H9 (cell line): ENCODE results near the gene RPL37A. TPM values are rescaled to one million over a fixed set of nuclear protein-coding genes. Genes with fewer than 3 reads are reported as not detected.
A peak's percentile ranks its signal among the peaks of the same experiment; 100 is the strongest.

Experiments
- DNase-seq: peaks from one replicate; pipeline ENCODE4 v3.0.0-alpha.2; 2017
- H2AFZ ChIP-seq: one replicate; pipeline ENCODE4 v1.6.1; 2013; ENCODE audit warnings: mild to moderate bottlenecking, low read length, control low read depth, moderate library complexity
- H2AK5ac ChIP-seq: 2 replicates; pipeline ENCODE4 v1.6.1; 2013; ENCODE audit warnings: low read length, control low read depth, mixed read lengths; ENCODE audit not compliant: insufficient read length
- H2BK120ac ChIP-seq: one replicate; pipeline ENCODE4 v1.6.1; 2013; ENCODE audit warnings: low read depth, mild to moderate bottlenecking, low read length, control low read depth, inconsistent platforms; ENCODE audit not compliant: poor library complexity, severe bottlenecking
- H2BK12ac ChIP-seq: 2 replicates; pipeline ENCODE4 v1.6.1; 2013; ENCODE audit warnings: low read length, control low read depth, mixed read lengths, low read depth; ENCODE audit not compliant: insufficient read length
- H2BK15ac ChIP-seq: 2 replicates; pipeline ENCODE4 v1.6.1; 2013; ENCODE audit warnings: low read depth, low read length, control low read depth
- H2BK20ac ChIP-seq: one replicate; pipeline ENCODE4 v1.6.1; 2013; ENCODE audit warnings: low read depth, mild to moderate bottlenecking, low read length, control low read depth, inconsistent platforms; ENCODE audit not compliant: poor library complexity, severe bottlenecking
- H2BK5ac ChIP-seq: 2 replicates; pipeline ENCODE4 v1.6.1; 2013; ENCODE audit warnings: low read length, control low read depth, mixed read lengths; ENCODE audit not compliant: insufficient read length
- H3K14ac ChIP-seq: 2 replicates; pipeline ENCODE4 v1.6.1; 2013; ENCODE audit warnings: low read length, control low read depth; ENCODE audit not compliant: insufficient read depth
- H3K18ac ChIP-seq: 2 replicates; pipeline ENCODE4 v1.6.1; 2013; ENCODE audit warnings: low read depth, mild to moderate bottlenecking, mixed read lengths, low read length, control low read depth; ENCODE audit not compliant: insufficient read length
- H3K23ac ChIP-seq: 2 replicates; pipeline ENCODE4 v1.6.1; 2013; ENCODE audit warnings: low read length, control low read depth, mixed read lengths, low read depth; ENCODE audit not compliant: insufficient read length
- H3K23me2 ChIP-seq: 2 replicates; pipeline ENCODE4 v1.6.1; 2013; ENCODE audit warnings: low read depth, mild to moderate bottlenecking, mixed read lengths, low read length, control low read depth; ENCODE audit not compliant: insufficient read length, poor library complexity, severe bottlenecking
- H3K27ac ChIP-seq: 2 replicates; pipeline ENCODE4 v1.5.1; 2013; ENCODE audit warnings: low read length, control low read depth, mixed read lengths, low read depth; ENCODE audit not compliant: insufficient read length
- H3K27me3 ChIP-seq: 2 replicates; pipeline ENCODE4 v1.6.1; 2013; ENCODE audit warnings: low read length, control low read depth, inconsistent platforms; ENCODE audit not compliant: insufficient read depth
- H3K4ac ChIP-seq: 2 replicates; pipeline ENCODE4 v1.6.1; 2013; ENCODE audit warnings: low read depth, mild to moderate bottlenecking, control low read depth, inconsistent platforms, low read length, moderate library complexity
- H3K4me1 ChIP-seq: 2 replicates; pipeline ENCODE4 v1.6.1; 2013; ENCODE audit warnings: low read length, control low read depth, inconsistent platforms; ENCODE audit not compliant: insufficient read depth
- H3K4me2 ChIP-seq: 2 replicates; pipeline ENCODE4 v1.6.1; 2013; ENCODE audit warnings: low read length, control low read depth, mixed read lengths; ENCODE audit not compliant: insufficient read length, insufficient read depth
- H3K56ac ChIP-seq: 2 replicates; pipeline ENCODE4 v1.6.1; 2013; ENCODE audit warnings: low read depth, mild to moderate bottlenecking, mixed read lengths, low read length, control low read depth; ENCODE audit not compliant: insufficient read length
- H3K79me1 ChIP-seq: 2 replicates; pipeline ENCODE4 v1.6.1; 2013; ENCODE audit warnings: low read depth, mild to moderate bottlenecking, moderate library complexity, low read length, control low read depth, inconsistent platforms; ENCODE audit not compliant: insufficient read depth, poor library complexity, severe bottlenecking
- H3K79me2 ChIP-seq: 2 replicates; pipeline ENCODE4 v1.6.1; 2013; ENCODE audit warnings: low read length, control low read depth, inconsistent platforms; ENCODE audit not compliant: insufficient read depth
- H3K9ac ChIP-seq: 2 replicates; pipeline ENCODE4 v1.6.1; 2013; ENCODE audit warnings: low read length, control low read depth, mixed read lengths; ENCODE audit not compliant: insufficient read length; ENCODE audit errors: extremely low read depth
- H3K9me3 ChIP-seq: one replicate; pipeline ENCODE4 v1.6.1; 2013; ENCODE audit warnings: low read depth, low read length, inconsistent platforms; ENCODE audit not compliant: control insufficient read depth
- H3T11ph ChIP-seq: one replicate; pipeline ENCODE4 v1.6.1; 2013; ENCODE audit warnings: mild to moderate bottlenecking, low read length, control low read depth, inconsistent platforms
- H4K20me1 ChIP-seq: one replicate; pipeline ENCODE4 v1.6.1; 2013; ENCODE audit not compliant: control insufficient read depth, insufficient read length, insufficient read depth
- H4K5ac ChIP-seq: 2 replicates; pipeline ENCODE4 v1.6.1; 2013; ENCODE audit warnings: low read depth, mild to moderate bottlenecking, mixed read lengths, low read length, control low read depth; ENCODE audit not compliant: insufficient read length
- H4K8ac ChIP-seq: replicated peaks from 2 replicates; pipeline ENCODE4 v1.6.1; 2013; ENCODE audit warnings: low read length, control low read depth, mixed read lengths, low read depth; ENCODE audit not compliant: insufficient read length
- H4K91ac ChIP-seq: 2 replicates; pipeline ENCODE4 v1.6.1; 2013; ENCODE audit warnings: low read depth, mild to moderate bottlenecking, moderate library complexity, mixed read lengths, low read length, control low read depth; ENCODE audit not compliant: insufficient read length
- H3K27ac Mint-ChIP-seq, 3 experiments: 2 replicates in 2 of 3; 3 replicates in 1 of 3; pipeline ENCODE4 v1.8.0; 2020 to 2021; ENCODE audit warnings: mixed read lengths in 3 of 3, mild to moderate bottlenecking in 1 of 3, moderate library complexity in 1 of 3
- H3K27me3 Mint-ChIP-seq: 2 replicates; pipeline ENCODE4 v1.8.0; 2021; ENCODE audit warnings: low read depth, mild to moderate bottlenecking, moderate library complexity, mixed read lengths
- H3K36me3 Mint-ChIP-seq, 3 experiments: 2 replicates in 2 of 3; 3 replicates in 1 of 3; pipeline ENCODE4 v1.8.0; 2020 to 2021; ENCODE audit warnings: low read depth in 3 of 3, mixed read lengths in 3 of 3; ENCODE audit not compliant: insufficient read depth in 1 of 3
- H3K4me1 Mint-ChIP-seq, 2 experiments: 2 replicates each; pipeline ENCODE4 v1.8.0; 2020; ENCODE audit warnings: mixed read lengths in 2 of 2
- H3K4me3 Mint-ChIP-seq, 2 experiments: 2 replicates in 1 of 2; 3 replicates in 1 of 2; pipeline ENCODE4 v1.8.0; 2020 to 2021; ENCODE audit warnings: mild to moderate bottlenecking in 2 of 2, mixed read lengths in 2 of 2, moderate library complexity in 1 of 2
- H3K9me3 Mint-ChIP-seq, 2 experiments: 2 replicates in 1 of 2; 3 replicates in 1 of 2; pipeline ENCODE4 v1.8.0; 2020; ENCODE audit warnings: mild to moderate bottlenecking in 2 of 2, mixed read lengths in 2 of 2, moderate library complexity in 1 of 2
- WGBS: extraction: QIAGEN DNeasy Blood & Tissue Kit; methylation state at CpG from one replicate; pipeline ENCODE4 v1.1.7; 2013; ENCODE audit warnings: missing lambda C conversion rate, low lambda C conversion rate, mixed read lengths; ENCODE audit not compliant: insufficient read length; ENCODE audit errors: extremely low coverage; 5-methylcytosine and 5-hydroxymethylcytosine counted together
- total RNA-seq: library from RNA; stranded (reverse); gene quantifications from 2 replicates; pipeline ENCODE4 v1.2.1, GENCODE V29; 2021
- TF ChIP-seq, protein P1 (sequence below): fragments of 200-600 bp; sonication (generic); conservative IDR thresholded peaks from 3 replicates; pipeline ENCODE4 v1.8.0; 2021; ENCODE audit warnings: antibody characterized with exemption, mild to moderate bottlenecking

The RPL37A gene
- total RNA-seq, 1 experiment from 2014 or later, result 3,769 TPM

DNA sequence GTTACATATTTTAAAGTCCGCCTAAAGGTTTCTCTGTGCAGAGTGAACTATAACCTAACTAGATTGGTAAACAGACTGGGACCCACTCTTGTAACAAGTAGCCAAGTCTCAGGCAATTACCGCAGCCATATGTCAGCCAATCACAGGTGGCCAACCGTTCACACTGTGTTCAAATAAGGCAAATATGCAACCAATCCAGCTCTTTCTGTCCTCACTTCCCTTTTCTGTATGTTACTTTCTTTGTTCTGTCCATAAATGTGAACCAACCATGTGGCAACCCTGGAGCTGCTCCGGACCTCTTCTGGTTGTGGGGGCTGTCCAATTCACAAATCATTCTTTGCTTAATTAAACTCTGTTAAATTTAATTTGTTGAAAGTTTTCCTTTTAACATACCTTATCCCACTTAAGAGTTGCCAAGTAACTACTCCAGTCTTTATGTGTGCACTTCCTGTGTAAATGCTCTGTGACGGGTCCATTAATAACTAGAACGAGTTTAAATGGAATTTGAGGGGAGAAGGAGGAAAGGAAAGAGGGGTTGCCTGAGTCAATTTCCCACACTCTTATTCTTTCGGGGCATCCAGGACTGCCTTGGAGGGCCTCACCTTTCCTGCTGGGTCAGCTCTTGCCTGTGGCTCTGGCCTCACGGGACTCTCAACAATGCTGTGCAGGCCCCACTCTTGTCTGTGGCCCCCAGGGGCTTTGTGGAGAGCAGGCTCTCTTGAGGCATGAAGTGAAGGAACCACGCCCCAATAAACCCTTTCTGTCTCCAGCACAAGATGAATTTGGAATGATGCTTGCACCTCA is 6.6 kb upstream of the RPL37A start:
- H3K36me3 Mint-ChIP-seq, result no peaks in the 10 kb centered on the region; a peak in 1 of 7 replicates
- no peak overlapping the region for H2BK15ac ChIP-seq
- H3K4me3 Mint-ChIP-seq, result no peak overlapping the region
- no peak overlapping the region for H3T11ph ChIP-seq
- TF ChIP-seq, protein P1, sequence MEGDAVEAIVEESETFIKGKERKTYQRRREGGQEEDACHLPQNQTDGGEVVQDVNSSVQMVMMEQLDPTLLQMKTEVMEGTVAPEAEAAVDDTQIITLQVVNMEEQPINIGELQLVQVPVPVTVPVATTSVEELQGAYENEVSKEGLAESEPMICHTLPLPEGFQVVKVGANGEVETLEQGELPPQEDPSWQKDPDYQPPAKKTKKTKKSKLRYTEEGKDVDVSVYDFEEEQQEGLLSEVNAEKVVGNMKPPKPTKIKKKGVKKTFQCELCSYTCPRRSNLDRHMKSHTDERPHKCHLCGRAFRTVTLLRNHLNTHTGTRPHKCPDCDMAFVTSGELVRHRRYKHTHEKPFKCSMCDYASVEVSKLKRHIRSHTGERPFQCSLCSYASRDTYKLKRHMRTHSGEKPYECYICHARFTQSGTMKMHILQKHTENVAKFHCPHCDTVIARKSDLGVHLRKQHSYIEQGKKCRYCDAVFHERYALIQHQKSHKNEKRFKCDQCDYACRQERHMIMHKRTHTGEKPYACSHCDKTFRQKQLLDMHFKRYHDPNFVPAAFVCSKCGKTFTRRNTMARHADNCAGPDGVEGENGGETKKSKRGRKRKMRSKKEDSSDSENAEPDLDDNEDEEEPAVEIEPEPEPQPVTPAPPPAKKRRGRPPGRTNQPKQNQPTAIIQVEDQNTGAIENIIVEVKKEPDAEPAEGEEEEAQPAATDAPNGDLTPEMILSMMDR, result no peak
- no peaks in the 10 kb centered on the region for H4K20me1 ChIP-seq
- no peaks in the 10 kb centered on the region for H3K4me1 ChIP-seq
- H4K8ac ChIP-seq, result no peak overlapping the region
- WGBS, result no CpG with 5 or more reads among the region's 9 CpGs
- H3K9ac ChIP-seq, result no peak overlapping the region
- H3K27ac Mint-ChIP-seq, result peak overlapping the region in 1 of 3 experiments; percentile 10; a peak in 1 of 7 replicates
- H2AK5ac ChIP-seq, result no peak overlapping the region
- H3K4me1 Mint-ChIP-seq, result peaks cover 4 to 13% of the 10 kb centered on the region in 2 experiments; a peak in 2 of 4 replicates
- no peak overlapping the region for H3K4me2 ChIP-seq
- H3K4ac ChIP-seq, result no peak overlapping the region
- H3K9me3 ChIP-seq, result no peaks in the 10 kb centered on the region
- H3K23me2 ChIP-seq, result no peaks in the 10 kb centered on the region
- no peak overlapping the region for H2BK5ac ChIP-seq
- H3K9me3 Mint-ChIP-seq, result no peaks in the 10 kb centered on the region
- H2BK120ac ChIP-seq, result no peak overlapping the region
- H3K27me3 Mint-ChIP-seq, result no peaks in the 10 kb centered on the region
- DNase-seq, result no peak
- H3K18ac ChIP-seq, result no peak overlapping the region
- H2AFZ ChIP-seq, result no peak overlapping the region
- H3K23ac ChIP-seq, result no peak overlapping the region
- no peak overlapping the region for H3K14ac ChIP-seq
- no peak overlapping the region for H2BK12ac ChIP-seq
- no peaks in the 10 kb centered on the region for H3K27me3 ChIP-seq
- no peak overlapping the region for H2BK20ac ChIP-seq
- no peak overlapping the region for H3K27ac ChIP-seq
- no peak overlapping the region for H4K5ac ChIP-seq
- H3K79me2 ChIP-seq, result no peaks in the 10 kb centered on the region
- H3K56ac ChIP-seq, result no peak overlapping the region
- H3K79me1 ChIP-seq, result no peaks in the 10 kb centered on the region
- H4K91ac ChIP-seq, result no peak overlapping the region
